ENCODE measurements around the gene ITGB6.
"Not testable (repeated sequence)": the region's sequence is repeated elsewhere in the genome, so short reads cannot be mapped to it uniquely, and the experiment has no call there.

ITGB6 gene

GRCh38 chr2:160139991-160140390 is 60.1 kb downstream of the ITGB6 start:
- peak; percentile 42 for DNase-seq (ENCODE audit: low read depth)

GRCh38 chr2:160139350-160139749 is 60.7 kb downstream of the ITGB6 start:
- DNase-seq (ENCODE audit: low read depth): no peak

- DNase-seq (ENCODE audit: low read depth): no peak
These were observed 61.7 kb downstream of the ITGB6 start for GRCh38 chr2:160138406-160138805.

GRCh38 chr2:160137464-160137863 is 62.6 kb downstream of the ITGB6 start:
- DNase-seq (ENCODE audit: low read depth): no peak

- no peak for DNase-seq (ENCODE audit: low read depth)
These were observed 67.3 kb downstream of the ITGB6 start for GRCh38 chr2:160132761-160133160.

- no peak for DNase-seq (ENCODE audit: low read depth)
These were observed 73.3 kb downstream of the ITGB6 start for GRCh38 chr2:160126756-160127155.

- DNase-seq (ENCODE audit: low read depth): no peak
These were observed 73.8 kb downstream of the ITGB6 start for GRCh38 chr2:160126315-160126714.

- DNase-seq (ENCODE audit: low read depth): no peak
These were observed 74.2 kb downstream of the ITGB6 start for GRCh38 chr2:160125828-160126227.

GRCh38 chr2:160125366-160125765 is 74.7 kb downstream of the ITGB6 start:
- no peak for DNase-seq (ENCODE audit: low read depth)

- peak; percentile 29 for DNase-seq (ENCODE audit: low read depth)
These were observed 75.5 kb downstream of the ITGB6 start for GRCh38 chr2:160124571-160124970.

GRCh38 chr2:160114721-160115120 is 85.4 kb downstream of the ITGB6 start:
- not testable (repeated sequence) for DNase-seq (ENCODE audit: low read depth)

GRCh38 chr2:160114020-160114419 is 86.1 kb downstream of the ITGB6 start:
- no peak for DNase-seq (ENCODE audit: low read depth)

- no peak for DNase-seq (ENCODE audit: low read depth)
These were observed 87.9 kb downstream of the ITGB6 start for GRCh38 chr2:160111951-160112798.

GRCh38 chr2:160110674-160111239 is 89.3 kb downstream of the ITGB6 start:
- DNase-seq (ENCODE audit: low read depth): no peak

GRCh38 chr2:160109939-160110673 is 90.0 kb downstream of the ITGB6 start:
- DNase-seq (ENCODE audit: low read depth): peak; percentile 80

GRCh38 chr2:160109243-160109642 is 90.8 kb downstream of the ITGB6 start:
- DNase-seq (ENCODE audit: low read depth): no peak

GRCh38 chr2:160108646-160109045 is 91.4 kb downstream of the ITGB6 start:
- no peak for DNase-seq (ENCODE audit: low read depth)

- no peak for DNase-seq (ENCODE audit: low read depth)
These were observed 94.7 kb downstream of the ITGB6 start for GRCh38 chr2:160105366-160105765.

- peak; percentile 31 for DNase-seq (ENCODE audit: low read depth)
These were observed 96.0 kb downstream of the ITGB6 start for GRCh38 chr2:160104115-160104514.

- no peak for DNase-seq (ENCODE audit: low read depth)
These were observed 102.7 kb downstream of the ITGB6 start for GRCh38 chr2:160097326-160097725.

GRCh38 chr2:160096409-160096808 is 103.7 kb downstream of the ITGB6 start:
- no peak for DNase-seq (ENCODE audit: low read depth)

- no peak for DNase-seq (ENCODE audit: low read depth)
These were observed 107.6 kb downstream of the ITGB6 start for GRCh38 chr2:160092445-160092844.

GRCh38 chr2:160091381-160091780 is 108.7 kb downstream of the ITGB6 start:
- DNase-seq (ENCODE audit: low read depth): peak; percentile 39
